Measurements from ENCODE around the gene TMEM119.

The TMEM119 gene, protein sequence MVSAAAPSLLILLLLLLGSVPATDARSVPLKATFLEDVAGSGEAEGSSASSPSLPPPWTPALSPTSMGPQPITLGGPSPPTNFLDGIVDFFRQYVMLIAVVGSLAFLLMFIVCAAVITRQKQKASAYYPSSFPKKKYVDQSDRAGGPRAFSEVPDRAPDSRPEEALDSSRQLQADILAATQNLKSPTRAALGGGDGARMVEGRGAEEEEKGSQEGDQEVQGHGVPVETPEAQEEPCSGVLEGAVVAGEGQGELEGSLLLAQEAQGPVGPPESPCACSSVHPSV
- 0.03 to 3.1 (median 0.67) reads per million in 9 experiments for total RNA-seq

- H3K27me3 Mint-ChIP-seq: no peaks in the 10 kb centered on the region
- H3K27ac Mint-ChIP-seq: no peak within 1 kb of the TSS
- H3K9me3 Mint-ChIP-seq: no peaks in the 10 kb centered on the region
- no peak for DNase-seq
- no peak for ATAC-seq (replicated peaks)
- no peak within 1 kb of the TSS for H3K4me3 Mint-ChIP-seq
- H3K4me1 Mint-ChIP-seq (ENCODE audit: low read depth in 2 of 2): no peaks in the 10 kb centered on the region
- peaks cover 2% of the 10 kb centered on the region for H3K36me3 Mint-ChIP-seq (ENCODE audit: insufficient read depth)
Observed at GRCh38 chr12:108597559-108598471, at the start of gene TMEM119. Gene TMEM119 (minus strand): TSS chr12:108598084. CDS start chr12:108592383, 5,701 bp downstream.

DNA sequence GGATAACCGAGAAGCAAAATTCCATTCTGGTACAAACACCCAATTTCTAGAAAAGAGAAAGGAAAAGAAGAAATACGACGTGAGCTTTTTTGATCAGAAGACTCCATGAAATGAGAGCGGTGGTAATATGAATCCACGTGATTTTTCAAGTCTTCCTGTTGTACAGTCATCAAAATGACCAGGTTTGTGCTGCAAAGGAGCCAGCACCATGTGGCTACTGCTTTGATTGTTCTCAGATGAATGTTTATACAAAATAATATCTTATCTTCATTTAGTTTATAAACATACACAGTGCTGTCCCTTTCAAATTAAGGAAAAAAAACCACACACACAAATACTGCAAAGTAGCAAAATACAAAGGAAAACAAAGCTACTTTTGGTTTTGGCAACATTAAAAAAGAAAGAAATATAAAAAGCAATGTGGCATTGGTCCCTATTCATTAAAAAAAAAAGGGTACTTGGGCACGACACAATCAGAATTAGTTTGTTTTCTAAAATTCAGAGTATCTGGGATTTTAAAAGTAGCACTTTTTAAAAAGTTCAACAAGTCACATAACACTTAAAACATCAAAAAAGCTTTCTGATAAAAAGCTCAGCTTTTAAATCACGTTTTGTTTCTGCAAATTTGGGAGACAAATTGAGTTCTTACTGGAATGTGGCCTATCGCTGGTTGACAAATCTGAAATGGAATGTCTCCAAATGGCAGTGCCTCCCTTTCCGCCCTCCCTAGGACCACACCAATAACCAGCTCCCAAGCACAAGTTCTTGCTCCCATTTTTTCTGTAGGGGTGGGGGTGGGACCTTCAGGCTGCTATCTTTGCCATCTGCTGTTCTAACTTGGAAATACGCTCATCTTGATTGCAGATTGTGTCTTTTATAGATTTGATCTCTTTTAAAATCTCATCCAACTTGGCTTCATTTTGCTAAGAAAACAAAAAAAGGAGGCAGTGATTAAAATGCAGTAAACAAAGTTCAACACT is 49.0 kb upstream of the TMEM119 start:
- DNase-seq (no peak), ATAC-seq (replicated peaks) (no peak)
- no peaks in the 10 kb centered on the region for H3K27me3 Mint-ChIP-seq
- H3K9me3 Mint-ChIP-seq: no peaks in the 10 kb centered on the region
- H3K36me3 Mint-ChIP-seq (ENCODE audit: insufficient read depth): peaks cover 7% of the 10 kb centered on the region
- peak overlapping the region in 1 of 2 donors; percentile 41 for H3K27ac Mint-ChIP-seq
- H3K4me1 Mint-ChIP-seq (ENCODE audit: low read depth in 2 of 2): peaks cover 3 to 7% of the 10 kb centered on the region in 2 donors
- no peak overlapping the region for H3K4me3 Mint-ChIP-seq

- Mint-ChIP-seq H3K27ac (no peak overlapping the region), H3K27me3 (no peaks in the 10 kb centered on the region), H3K9me3 (no peaks in the 10 kb centered on the region), H3K36me3 (ENCODE audit: insufficient read depth) (peaks cover 7% of the 10 kb centered on the region), H3K4me1 (ENCODE audit: low read depth in 2 of 2) (peaks cover 7 to 8% of the 10 kb centered on the region in 2 donors), H3K4me3 (no peak overlapping the region)
- ATAC-seq (replicated peaks): no peak
- DNase-seq: no peak
Observed at GRCh38 chr12:108645686-108646599, 48.1 kb upstream of the TMEM119 start.

DNA sequence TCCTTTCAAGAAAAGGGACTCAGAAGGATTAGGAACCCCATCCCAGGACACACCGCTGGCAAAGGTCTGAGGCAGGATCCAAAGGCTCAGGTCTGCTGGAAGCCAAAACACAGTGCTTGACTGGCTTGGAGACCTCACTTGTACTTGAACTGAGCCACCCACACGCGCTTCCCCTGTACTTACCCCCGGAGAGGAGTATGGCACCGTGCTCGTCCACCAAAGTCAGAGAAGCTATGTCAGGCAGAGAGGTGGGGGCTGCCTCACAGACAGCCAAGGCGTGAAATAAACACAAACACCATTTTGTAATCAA is 46.9 kb upstream of the TMEM119 start:
- DNase-seq (no peak), ATAC-seq (replicated peaks) (no peak)
- peaks cover 7 to 8% of the 10 kb centered on the region in 2 donors for H3K4me1 Mint-ChIP-seq (ENCODE audit: low read depth in 2 of 2)
- no peak overlapping the region for H3K4me3 Mint-ChIP-seq
- no peak overlapping the region for H3K27ac Mint-ChIP-seq
- H3K36me3 Mint-ChIP-seq (ENCODE audit: insufficient read depth): peaks cover 7% of the 10 kb centered on the region
- H3K27me3 Mint-ChIP-seq: no peaks in the 10 kb centered on the region
- H3K9me3 Mint-ChIP-seq: no peaks in the 10 kb centered on the region

DNA sequence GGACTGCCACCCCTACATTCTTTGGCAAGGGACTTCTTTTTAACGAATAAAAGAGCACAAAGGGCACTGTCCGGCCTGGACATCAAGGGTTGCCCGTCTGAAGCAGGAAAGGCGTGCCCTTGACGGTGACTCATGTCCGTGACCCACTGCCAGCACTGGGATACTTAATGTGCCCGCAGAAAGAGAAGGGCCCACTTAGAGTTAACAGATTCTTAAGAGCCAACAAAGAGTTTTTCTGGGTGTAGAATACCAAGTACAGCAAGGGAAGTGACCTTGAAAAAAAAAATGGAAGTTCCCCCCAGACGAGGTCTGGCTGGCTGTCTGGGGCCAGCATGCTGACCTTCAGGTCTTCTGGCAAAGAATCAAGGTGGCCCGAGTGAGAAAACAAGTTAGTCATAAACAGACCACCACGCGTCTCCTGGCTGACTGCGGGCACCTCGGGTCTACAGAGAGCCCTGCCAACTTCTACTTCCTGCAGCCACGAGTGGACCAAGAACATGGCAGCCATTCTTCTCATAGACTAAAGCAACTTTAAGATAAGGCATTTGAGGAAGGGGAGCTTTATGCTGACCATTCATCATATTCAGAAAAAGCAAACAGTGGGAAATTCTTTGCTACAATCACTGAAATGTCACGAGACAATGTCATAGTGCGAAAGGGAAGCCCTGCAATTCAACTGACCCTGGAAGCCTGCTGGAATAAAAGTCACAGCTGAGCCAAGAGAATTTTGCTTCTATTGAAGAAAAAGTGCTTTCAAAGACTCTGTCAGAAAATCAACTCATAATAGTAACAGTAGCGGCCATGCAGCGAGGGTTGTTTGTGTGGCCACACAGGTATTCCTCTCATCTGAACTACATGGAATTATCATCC is 46.3 kb upstream of the TMEM119 start:
- Mint-ChIP-seq H3K27me3 (no peaks in the 10 kb centered on the region), H3K27ac (no peak overlapping the region), H3K4me1 (ENCODE audit: low read depth in 2 of 2) (peaks cover 9 to 11% of the 10 kb centered on the region in 2 donors), H3K36me3 (ENCODE audit: insufficient read depth) (peaks cover 7% of the 10 kb centered on the region), H3K9me3 (no peaks in the 10 kb centered on the region), H3K4me3 (no peak overlapping the region)
- no peak for DNase-seq
- ATAC-seq (replicated peaks): no peak

GRCh38 chr12:108642899-108643654 is 45.2 kb upstream of the TMEM119 start:
- Mint-ChIP-seq H3K27ac (no peak overlapping the region), H3K27me3 (no peaks in the 10 kb centered on the region), H3K4me3 (no peak overlapping the region), H3K36me3 (ENCODE audit: insufficient read depth) (peaks cover 4% of the 10 kb centered on the region), H3K9me3 (no peaks in the 10 kb centered on the region), H3K4me1 (ENCODE audit: low read depth in 2 of 2) (peaks cover 10 to 12% of the 10 kb centered on the region in 2 donors)
- DNase-seq (no peak), ATAC-seq (replicated peaks) (no peak)

GRCh38 chr12:108642269-108642870 is 44.5 kb upstream of the TMEM119 start:
- Mint-ChIP-seq H3K27me3 (no peaks in the 10 kb centered on the region), H3K4me1 (ENCODE audit: low read depth in 2 of 2) (peaks cover 9 to 12% of the 10 kb centered on the region in 2 donors)

DNA sequence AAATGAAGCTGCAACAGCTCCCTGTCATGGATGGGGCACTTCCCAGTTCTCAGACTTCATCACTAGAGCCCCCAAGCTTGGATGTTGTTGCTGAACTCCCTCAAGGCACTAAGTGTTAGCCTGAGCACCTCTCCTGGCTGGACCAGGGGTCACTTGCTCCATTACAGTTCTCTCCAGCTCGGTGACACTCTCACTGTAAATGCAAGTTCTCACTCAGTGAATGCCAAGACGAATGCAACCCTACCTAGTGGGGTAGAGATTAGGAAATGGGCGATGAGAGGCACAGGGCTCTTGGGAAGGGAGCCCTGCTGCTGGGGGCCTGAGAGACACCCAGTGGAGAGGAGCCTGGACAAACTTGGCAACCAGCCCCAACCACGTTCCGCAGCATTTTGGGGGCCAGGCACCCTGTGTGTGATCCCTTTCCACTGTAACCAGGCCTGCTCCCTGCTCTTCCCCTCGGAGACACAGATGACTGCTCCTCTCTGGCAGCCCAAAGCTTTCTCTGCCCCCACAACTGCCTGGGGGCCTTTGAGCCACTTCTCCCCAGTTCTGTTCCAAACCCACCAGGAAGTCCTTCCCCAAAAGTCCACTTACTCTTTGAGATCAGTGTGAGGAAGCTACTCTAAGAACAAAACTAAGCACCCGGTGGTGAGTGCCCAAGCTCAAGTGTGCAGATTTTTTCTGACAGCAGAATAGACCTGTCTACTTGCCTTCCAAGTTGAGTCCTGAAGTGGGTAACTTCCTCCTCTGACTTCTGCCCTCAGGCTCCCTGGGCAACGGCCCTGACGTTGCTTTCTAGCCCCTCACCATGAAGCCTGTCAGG is 43.8 kb upstream of the TMEM119 start:
- DNase-seq (no peak), ATAC-seq (replicated peaks) (no peak)
- peak overlapping the region in 1 of 2 donors; percentile 27 for H3K27ac Mint-ChIP-seq
- no peaks in the 10 kb centered on the region for H3K36me3 Mint-ChIP-seq (ENCODE audit: insufficient read depth)
- no peaks in the 10 kb centered on the region for H3K27me3 Mint-ChIP-seq
- H3K4me1 Mint-ChIP-seq (ENCODE audit: low read depth in 2 of 2): peaks cover 6 to 12% of the 10 kb centered on the region in 2 donors
- H3K4me3 Mint-ChIP-seq: no peak overlapping the region
- H3K9me3 Mint-ChIP-seq: no peaks in the 10 kb centered on the region

More at GRCh38 chr12:108642269-108642870, 44.5 kb upstream of the TMEM119 start:
- Mint-ChIP-seq H3K9me3 (no peaks in the 10 kb centered on the region), H3K27ac (peak overlapping the region in 1 of 2 donors; percentile 27), H3K36me3 (ENCODE audit: insufficient read depth) (no peaks in the 10 kb centered on the region), H3K4me3 (no peak overlapping the region)
- no peak for DNase-seq
- ATAC-seq (replicated peaks): no peak

GRCh38 chr12:108640802-108641445 is 43.0 kb upstream of the TMEM119 start:
- no peaks in the 10 kb centered on the region for H3K9me3 Mint-ChIP-seq
- H3K27ac Mint-ChIP-seq: peak overlapping the region; percentile 27 to 44
- H3K4me3 Mint-ChIP-seq: no peak overlapping the region
- no peaks in the 10 kb centered on the region for H3K36me3 Mint-ChIP-seq (ENCODE audit: insufficient read depth)
- DNase-seq: no peak
- peaks cover 8 to 16% of the 10 kb centered on the region in 2 donors for H3K4me1 Mint-ChIP-seq (ENCODE audit: low read depth in 2 of 2)
- no peak for ATAC-seq (replicated peaks)
- no peaks in the 10 kb centered on the region for H3K27me3 Mint-ChIP-seq

Measured in effector memory CD8-positive, alpha-beta T cell (primary cell).